ENCODE measurements around the gene EIF5A.
"Not testable (repeated sequence)": the region's sequence is repeated elsewhere in the genome, so short reads cannot be mapped to it uniquely, and the experiment has no call there.

EIF5A gene

GRCh38 chr17:7336240-7337175 lies 29.1 kb downstream of the EIF5A start, which contains the start of gene ACAP1:
Gene ACAP1 (plus strand): TSS chr17:7336529. CDS start chr17:7336735, 206 bp downstream.
- DNase-seq (ENCODE audit: low read depth): no peak
- in situ Hi-C loops (cut with HindIII; ENCODE audit: low sequenced_read_pairs): no loop called here
- TF ChIP-seq CTCF (IDR thresholded peaks at IDR 0.05; ENCODE audit: low read depth, low read length, missing control alignments): no peak
- H3K4me3 ChIP-seq (ENCODE audit: low read depth, low read length): no peak within 1 kb of the TSS

GRCh38 chr17:7337600-7337999 lies 30.2 kb downstream of the EIF5A start:
- H3K4me3 ChIP-seq (ENCODE audit: low read depth, low read length); DNase-seq (ENCODE audit: low read depth); in situ Hi-C loops (cut with HindIII; ENCODE audit: low sequenced_read_pairs): not testable (repeated sequence)

GRCh38 chr17:7340179-7340578 lies 32.8 kb downstream of the EIF5A start:
- no peak for DNase-seq (ENCODE audit: low read depth)
- no peak overlapping the region for H3K4me3 ChIP-seq (ENCODE audit: low read depth, low read length)
- TF ChIP-seq CTCF (IDR thresholded peaks at IDR 0.05; ENCODE audit: low read depth, low read length, missing control alignments): no peak
- in situ Hi-C loops (cut with HindIII; ENCODE audit: low sequenced_read_pairs): no loop called here

GRCh38 chr17:7341842-7342241 lies 34.4 kb downstream of the EIF5A start:
- no peak overlapping the region for H3K4me3 ChIP-seq (ENCODE audit: low read depth, low read length)
- TF ChIP-seq CTCF (IDR thresholded peaks at IDR 0.05; ENCODE audit: low read depth, low read length, missing control alignments): no peak

GRCh38 chr17:7343250-7343649 lies 35.8 kb downstream of the EIF5A start:
- no peak for TF ChIP-seq CTCF (IDR thresholded peaks at IDR 0.05; ENCODE audit: low read depth, low read length, missing control alignments)
- H3K4me3 ChIP-seq (ENCODE audit: low read depth, low read length): no peak overlapping the region
- no peak for DNase-seq (ENCODE audit: low read depth)
- in situ Hi-C loops (cut with HindIII; ENCODE audit: low sequenced_read_pairs): no loop called here

More at GRCh38 chr17:7341842-7342241, 34.4 kb downstream of the EIF5A start:
- no peak for DNase-seq (ENCODE audit: low read depth)
- in situ Hi-C loops (cut with HindIII; ENCODE audit: low sequenced_read_pairs): no loop called here

GRCh38 chr17:7346761-7347614 lies 39.6 kb downstream of the EIF5A start:
- in situ Hi-C loops (cut with HindIII; ENCODE audit: low sequenced_read_pairs): no loop called here
- H3K4me3 ChIP-seq (ENCODE audit: low read depth, low read length): no peak overlapping the region
- TF ChIP-seq CTCF (IDR thresholded peaks at IDR 0.05; ENCODE audit: low read depth, low read length, missing control alignments): no peak
- DNase-seq (ENCODE audit: low read depth): no peak
